Stimulated activated CD4-positive, alpha-beta T cell treated with anti-CD3 and anti-CD28 coated beads, Interleukin-2, amount 100 ng/mL, for 4 hours (primary cell): ENCODE measurements around the gene ACMSD.
"Not testable (repeated sequence)": the region's sequence is repeated elsewhere in the genome, so short reads cannot be mapped to it uniquely, and the experiment has no call there.

ENCODE experiments used
- DNase-seq: peaks from one replicate; pipeline ENCODE4 v3.0.0-alpha.2; 2020; ENCODE audit warnings: low read depth

ACMSD gene

DNA sequence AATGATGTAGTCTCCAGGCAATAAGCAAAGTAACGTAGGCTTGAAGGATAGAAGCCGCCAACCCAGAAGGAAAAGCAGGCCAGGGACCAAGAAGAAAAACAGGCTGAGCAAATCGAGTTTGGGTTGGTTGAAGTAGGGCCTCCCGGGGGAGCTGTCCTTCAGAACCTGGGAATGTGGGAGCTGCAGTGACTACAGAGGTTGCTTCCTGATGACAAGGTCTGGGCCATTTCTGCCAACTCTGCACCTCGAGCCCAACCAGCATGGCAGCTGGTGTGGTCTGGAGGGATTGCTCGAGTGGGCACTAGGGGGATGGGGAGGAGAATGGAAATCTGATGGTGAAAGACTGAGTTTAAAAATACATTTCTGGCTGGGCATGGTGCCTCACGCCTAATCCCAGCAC lies 14.1 kb downstream of the ACMSD start:
- no peak for DNase-seq

DNA sequence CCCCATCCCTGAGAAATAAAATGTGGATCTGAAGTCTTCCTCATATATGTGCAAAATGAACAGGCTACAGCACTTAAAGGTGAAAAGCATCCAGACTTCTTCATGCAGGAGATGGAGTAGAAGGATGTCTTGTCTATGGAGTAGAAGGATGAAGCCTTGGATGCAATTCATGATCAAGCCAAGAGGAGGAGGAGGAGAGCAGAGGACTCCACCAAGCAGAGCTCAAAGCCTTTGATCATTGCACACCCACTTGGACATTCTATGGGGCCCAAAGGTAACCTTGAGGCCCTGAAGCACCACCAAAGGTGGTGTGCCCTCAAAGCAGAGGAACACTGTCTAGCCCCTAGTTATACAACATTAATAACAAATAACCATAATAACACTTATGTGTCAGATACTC lies 17.3 kb downstream of the ACMSD start:
- no peak for DNase-seq

DNA sequence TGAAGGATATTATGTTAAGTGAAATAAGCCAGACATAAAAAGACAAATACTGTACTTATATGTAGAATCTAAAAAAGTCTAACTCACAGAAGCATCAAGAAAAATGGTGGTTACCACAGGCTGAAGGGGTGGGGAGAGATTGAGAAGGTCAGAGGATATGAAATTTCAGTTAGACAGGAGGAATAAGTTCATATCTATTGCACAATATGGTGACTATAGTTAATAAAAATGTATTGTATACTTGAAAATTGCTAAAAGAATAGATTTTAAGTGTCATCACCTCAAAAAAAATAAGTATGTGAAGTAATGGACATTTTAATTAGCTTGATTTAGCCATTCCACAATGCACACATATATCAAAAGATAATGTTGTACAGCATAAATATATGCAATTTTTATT lies 19.8 kb downstream of the ACMSD start:
- DNase-seq, result no peak

DNA sequence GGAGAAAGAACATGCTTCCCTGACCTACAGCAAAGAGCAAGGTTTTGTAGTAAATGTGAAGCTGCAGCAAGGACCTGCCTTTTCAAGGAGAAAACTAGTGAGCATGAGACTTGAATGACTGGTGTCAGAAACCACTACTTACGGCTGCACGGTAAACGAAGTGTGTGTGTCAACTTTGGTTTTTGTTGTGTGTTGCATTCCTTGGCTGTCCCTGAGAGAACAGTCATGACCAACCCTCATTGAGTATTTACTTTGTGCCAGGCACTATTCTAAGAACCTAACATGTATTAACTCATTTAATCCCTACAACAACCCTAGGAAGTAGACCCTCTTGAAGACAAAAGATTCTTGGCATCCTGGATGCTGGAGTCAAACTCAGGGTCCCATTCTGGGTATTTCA lies 22.8 kb downstream of the ACMSD start:
- no peak for DNase-seq

DNA sequence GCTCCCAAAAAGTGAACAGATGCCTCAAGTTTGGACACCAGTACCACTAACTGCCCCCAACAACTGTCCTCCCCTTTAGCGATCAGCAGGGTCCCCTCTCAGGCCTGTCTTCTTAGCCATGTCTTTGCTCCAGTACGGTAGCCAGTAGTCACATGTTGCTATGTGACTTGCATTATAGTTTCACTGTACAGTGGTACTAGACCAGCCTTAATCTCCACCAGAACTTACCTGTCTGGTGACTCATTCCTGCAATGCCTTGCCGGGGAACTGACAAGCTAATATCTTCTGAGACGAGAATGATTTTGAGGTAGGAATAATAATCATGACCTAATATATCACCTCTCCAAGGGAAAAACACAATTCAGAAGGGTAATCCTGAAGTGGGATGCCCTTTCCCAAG lies 23.7 kb downstream of the ACMSD start:
- no peak for DNase-seq

DNA sequence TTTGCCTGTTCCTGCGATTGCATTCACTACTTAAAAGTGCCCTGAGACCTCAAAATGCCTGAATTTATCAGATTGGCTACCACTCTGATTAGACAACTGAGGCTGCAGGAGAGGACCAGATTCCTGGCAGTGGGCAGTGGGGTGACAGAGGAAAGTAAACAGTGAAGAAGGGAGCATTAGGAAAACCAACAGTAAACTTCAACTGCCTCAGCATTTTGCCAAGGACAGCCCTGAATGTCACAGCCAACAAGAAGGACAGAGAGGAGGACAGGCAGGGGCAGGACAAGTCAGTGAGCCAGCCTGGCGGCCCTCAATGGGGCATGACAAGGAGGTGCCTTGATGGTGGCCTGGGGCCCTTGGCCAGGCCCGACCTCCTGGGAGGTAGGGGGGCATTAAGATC lies 24.3 kb downstream of the ACMSD start:
- DNase-seq, result no peak

DNA sequence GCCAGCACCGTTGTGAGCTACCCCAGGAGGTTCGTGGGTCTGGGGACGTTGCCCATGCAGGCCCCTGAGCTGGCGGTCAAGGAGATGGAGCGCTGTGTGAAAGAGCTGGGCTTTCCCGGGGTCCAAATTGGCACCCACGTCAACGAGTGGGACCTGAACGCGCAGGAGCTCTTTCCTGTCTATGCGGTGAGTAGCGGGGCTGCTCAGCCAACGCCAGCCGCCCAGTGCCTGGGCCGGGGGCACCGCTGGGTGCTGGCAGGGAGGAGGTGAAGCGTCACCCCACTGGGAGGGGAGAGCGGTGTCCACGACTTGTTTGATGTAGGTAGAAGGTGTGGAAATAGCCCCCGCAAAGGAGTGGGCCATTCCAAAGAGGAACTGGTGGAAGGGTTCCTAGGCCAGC lies 25.0 kb downstream of the ACMSD start:
- no peak for DNase-seq

DNA sequence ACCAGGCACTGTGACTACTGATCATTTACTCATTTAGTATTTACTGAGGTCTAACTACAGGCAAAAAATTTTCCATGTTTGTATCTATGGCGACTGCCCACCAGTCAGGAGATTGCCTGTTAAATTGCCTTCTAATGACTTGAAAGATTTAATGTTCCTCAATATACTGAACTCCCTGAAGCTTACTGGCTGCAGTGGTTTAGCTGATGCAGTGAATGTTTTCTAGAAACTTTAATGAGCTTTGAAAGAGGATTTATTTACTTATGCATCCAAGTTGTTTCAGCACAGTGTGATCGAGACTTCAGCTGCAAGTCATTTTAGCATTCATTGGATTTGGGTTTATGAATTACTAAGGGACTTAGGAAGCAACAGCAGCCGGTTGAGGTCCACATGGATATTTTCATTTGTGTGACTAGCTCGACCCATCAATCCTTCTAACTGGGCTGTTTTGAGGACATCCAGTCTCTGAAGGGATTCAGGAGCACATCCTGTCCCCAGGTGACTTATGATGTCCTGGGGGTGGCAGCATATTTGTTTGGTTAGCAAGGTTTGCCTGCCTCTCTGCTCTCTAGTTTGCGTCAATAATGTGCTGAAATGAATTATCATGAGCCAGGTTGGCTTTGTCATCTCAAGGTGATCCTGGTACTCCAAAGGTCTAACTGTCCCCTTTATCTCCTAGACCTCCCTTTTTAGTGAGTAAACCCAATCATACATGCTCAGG lies 26.8 kb downstream of the ACMSD start:
- no peak for DNase-seq

DNA sequence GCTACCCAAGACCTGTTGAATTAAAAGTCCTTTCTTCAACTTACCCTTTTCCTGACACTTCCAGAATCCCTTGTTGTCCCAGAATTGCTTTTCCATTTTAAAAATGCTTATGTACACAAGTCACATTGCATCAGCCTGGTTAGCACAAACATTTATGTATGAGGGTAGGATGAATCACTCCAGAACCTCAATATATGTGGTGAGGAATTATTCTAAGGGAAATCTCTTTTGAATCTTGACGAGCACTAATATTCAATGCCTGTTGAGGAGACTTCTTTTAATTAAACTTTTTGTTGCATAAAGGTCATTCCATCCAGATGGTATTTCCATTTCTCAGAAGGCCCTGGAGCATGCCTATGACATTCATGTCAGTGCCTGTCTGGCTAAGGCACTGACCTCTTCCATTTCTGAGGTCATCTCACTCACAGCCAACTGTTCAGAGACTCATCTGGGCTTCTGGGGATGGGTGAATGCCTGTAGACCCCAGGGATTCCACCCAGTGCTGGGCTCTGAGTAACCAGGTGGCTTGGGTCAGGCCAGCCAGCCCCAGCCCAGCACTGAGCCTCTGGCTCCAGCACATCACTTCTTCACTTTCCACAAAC lies 28.2 kb downstream of the ACMSD start:
- no peak for DNase-seq

DNA sequence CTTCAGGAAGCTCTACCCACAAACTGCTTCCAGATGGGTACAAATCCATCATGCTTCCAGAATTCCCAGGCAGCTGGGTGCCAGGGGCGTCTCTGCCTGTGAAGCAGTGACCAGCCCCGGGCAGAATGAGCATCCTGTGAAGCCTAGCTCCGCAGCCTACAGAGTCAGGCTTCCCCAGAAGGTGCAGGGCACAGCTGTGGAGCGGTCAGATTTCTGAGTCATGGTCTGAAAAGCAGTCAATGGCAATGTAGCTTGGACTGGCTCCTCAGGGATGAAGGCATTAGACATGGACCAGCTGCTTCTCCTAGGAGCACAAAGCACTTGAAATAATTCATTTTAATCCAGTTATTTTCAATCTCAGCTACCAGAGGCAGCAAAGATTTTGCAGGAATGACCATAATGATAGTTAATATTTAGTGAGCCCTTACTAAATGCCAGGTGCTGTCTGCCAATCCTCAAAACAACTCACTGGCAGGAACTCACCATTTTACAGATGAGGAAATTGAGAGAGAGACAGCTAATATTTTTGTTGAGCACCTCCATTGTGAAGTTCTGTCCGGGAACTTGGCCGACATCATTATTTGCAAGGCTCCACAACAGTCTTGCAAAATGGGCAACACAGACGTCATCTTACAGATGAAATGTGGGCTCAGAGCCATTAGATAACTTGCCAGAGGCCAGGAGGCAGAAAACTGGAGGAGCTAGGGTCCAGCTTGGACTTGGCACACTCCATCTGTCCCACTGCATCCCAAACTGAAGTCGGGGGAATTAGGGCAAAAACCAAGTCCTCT lies 31.7 kb downstream of the ACMSD start:
- DNase-seq, result no peak

DNA sequence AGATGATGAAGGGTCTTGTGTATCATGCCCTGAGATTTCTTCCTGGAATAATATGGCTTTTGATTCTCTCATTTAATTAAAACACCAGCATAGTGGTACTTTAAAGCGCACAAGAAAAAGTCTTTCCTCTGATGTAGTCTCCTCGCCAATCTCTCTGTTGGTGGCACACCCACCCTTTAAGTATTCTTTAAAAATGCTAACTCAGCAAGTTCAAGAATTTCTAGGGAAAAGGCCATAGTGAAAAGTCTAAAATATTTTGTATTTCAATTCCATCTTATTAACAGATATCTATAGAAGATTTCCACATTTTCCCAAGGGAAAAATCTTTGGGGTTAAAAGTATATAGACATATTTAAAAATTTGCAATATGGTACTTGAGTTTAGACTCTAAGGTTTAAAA lies 34.7 kb downstream of the ACMSD start:
- DNase-seq, result no peak

DNA sequence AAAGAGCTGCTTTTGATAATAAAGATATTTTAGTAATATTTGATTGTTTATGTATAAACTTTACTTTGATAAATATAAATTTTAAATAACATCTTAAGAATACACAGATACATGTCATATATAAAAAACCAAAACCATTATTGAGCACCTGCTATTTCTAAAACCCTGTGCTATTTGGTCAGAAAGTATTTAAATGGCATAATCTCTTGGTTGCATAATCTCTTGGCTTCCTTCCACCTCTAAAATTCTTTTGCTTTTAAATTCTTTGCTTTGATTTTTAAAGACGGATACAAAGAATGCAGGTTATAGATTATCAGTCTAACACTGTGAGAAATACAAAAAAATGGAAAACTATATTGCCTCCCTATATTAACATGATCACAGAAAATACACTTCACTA lies 36.9 kb downstream of the ACMSD start:
- DNase-seq, result no peak

DNA sequence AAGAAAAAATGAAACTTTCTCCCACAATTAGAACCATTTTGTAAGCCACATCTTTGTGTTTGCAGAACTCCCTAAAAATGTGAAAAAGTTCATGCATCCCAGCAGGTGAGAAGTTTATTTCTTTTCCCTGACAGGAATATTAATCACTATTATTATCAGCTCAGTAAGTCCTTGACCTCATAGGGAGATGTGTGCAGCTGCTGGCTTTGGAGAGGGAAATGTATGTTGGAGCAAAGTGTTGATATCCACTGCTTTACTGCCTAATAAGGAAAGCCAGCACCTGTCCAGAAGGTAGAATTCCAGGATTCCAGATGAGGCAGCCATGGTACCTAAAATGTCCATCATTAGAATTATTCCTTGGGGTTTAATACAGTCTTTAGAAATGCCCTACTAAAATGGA lies 44.4 kb downstream of the ACMSD start:
- no peak for DNase-seq

DNA sequence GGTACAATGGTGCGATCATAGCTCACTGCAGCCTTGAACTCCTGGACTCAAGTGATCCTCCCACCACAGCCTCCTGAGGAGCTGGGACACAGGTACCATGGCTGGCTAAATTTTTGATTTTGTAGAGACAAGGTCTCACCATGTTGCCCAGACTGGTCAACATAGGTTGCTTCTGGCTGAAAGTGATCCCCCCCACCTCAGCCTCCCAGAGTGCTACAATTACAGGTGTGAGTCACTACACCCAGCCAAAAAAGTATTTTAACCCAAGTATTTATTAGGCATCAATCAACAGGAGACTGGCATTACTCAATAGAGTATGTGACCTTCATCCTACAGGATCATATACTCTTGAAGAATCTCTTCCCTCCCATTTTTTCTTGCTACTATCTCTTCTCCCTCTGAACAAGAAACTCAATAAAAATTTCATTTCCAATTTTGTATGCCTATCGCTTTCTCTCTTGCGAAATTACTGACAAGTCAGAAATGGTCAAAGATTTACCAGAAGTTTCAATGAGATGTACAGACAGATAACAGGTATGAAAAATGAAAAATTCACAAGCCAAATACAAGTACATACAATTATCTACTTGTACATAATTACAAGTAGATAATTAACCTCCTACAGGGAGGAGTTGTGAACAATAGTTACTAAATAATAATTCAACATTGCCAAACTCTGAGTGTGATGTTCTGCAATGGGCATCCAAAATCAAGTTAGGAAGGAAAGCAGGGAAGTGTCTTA lies 45.3 kb downstream of the ACMSD start:
- DNase-seq, result no peak

DNA sequence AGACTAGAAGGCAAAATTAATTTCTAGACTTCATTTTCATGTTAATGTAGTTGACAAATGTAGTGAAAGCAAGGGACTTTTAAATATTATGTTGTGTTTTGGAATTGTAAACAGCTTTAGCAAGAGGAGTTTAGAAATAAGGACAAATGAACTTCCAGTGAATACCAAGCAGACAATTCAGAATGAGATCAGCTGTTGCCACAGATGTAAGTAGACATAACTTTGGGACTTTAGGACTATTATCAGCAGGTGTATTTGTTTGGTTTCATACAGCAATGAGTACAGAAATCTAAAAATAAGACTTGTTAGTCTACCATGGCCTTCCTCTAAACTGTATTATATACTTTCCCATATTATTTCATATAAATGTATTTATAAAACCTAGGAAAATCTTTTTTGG lies 46.0 kb downstream of the ACMSD start:
- no peak for DNase-seq

DNA sequence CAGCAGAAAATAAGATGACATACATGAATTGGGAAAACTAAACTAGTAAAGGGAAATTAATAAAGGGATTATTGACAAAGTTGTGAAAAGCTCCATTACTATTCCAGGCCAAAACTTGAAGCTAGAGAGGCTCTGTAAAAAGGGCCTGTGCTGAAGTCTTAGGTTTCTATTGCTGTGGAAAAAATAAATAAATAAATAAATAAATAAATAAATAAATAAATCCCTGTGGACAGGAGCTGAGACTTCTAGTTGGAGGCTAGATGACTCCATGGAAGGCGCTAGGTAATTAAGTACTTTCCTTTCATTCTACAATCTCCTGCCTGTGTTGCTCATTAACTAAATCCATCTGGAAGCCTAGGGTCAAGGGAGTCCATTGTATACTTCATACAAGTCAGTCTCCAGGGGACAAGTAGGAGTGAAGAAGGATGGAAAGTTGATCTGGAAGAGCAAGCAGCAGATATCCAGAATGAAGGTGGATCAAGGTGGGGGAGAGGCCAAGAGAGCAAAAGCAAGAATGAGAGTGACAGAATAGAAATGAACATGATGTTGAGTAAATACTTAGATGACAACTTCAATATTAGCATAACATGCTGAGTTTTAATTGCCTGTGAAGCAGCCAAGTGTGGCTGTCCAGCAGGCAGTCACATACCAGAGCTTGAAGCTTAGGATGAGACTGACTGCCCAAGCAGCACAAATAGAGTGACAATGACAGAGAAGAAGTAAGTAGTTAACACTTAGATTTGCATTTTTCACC lies 54.0 kb downstream of the ACMSD start:
- DNase-seq, result no peak

DNA sequence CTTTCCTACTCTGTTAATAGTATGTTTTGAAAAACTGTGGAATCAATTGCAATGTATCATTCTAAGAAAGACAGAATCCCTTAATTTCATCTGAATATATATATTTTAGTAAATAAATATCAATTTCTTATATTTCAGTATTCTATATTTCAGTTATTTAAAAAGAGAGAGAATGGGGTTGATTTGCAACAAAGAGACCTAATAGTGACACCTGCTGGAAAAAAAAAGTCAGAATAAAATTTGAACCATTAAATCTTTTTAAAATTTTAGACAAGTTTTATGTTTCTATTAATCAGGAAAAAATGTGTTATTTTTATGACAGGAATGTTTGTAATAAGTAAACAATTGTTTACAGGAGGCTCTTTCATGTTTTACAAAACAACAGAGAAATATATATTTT lies 59.5 kb downstream of the ACMSD start:
- DNase-seq, result no peak

DNA sequence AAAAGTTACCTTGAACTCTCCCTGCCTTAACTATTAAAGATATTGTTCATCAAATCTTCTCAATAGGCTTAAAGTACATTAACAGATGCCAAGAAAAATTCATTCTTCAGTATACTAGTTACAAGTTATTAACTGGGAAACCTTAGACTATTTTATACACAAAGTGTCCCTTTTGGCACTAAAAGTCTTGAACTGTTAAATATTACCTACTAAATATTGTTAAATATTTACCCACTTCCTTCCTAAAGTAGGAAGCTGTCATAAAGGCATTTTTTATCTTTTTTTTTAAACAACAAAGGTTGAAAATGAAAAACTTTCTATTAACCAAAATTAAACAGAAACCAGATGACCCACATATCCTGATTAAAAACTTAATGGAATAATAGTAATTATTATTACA lies 60.8 kb downstream of the ACMSD start:
- no peak for DNase-seq

DNA sequence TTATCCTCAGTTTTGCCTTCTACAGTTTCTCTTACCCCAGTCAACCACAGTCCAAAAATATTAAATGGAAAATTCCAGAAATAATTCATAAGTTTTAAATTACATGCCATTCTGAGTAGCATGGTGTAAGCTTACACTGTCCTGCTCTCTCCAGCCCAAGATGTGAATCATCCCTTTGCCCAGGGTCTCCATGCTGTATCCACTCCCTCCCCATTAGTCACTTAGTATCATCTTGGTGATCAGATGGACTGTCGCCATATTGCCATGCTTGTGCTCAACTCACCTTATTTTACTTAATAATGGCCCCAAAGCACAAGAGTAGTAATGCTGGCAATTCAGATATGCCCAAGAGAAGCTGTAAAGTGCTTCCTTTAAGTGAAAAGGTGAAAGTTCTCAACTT lies 61.7 kb downstream of the ACMSD start:
- no peak for DNase-seq

DNA sequence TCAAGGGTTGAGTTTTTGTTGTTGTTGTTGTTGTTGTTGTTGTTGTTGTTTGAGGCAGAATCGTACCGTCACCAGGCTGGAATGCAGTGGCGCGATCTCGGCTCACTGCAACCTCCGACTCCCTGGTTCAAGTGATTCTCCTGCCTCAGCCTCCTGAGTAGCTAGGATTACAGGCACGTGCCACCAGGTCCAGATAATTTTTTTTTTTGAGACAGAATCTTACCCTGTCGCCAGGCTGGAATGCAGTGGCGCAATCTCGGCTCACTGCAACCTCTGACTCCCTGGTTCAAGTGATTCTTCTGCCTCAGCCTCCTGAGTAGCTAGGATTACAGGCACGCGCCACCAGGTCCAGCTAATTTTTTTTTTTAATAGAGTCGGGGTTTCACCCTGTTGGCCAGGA lies 65.3 kb downstream of the ACMSD start:
- DNase-seq, result not testable (repeated sequence)

DNA sequence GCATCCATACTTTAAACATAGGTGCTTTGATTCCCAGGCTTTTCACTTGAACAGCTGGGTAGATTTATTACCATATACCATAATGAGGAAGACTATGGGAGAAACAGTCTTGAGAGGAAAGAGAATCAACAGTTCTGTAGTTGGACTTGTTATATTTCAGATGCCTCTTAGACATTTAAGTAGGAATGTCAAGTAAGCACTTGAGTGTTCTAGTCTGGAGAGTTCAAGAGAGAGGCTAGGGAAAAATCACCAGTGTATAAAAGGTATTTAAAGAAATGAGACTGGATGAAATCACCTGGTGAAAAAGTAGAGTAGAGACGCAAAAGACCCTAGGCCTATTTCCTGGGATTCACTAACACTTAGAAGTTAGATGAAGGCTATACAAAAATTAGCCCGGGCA lies 66.8 kb downstream of the ACMSD start:
- no peak for DNase-seq

DNA sequence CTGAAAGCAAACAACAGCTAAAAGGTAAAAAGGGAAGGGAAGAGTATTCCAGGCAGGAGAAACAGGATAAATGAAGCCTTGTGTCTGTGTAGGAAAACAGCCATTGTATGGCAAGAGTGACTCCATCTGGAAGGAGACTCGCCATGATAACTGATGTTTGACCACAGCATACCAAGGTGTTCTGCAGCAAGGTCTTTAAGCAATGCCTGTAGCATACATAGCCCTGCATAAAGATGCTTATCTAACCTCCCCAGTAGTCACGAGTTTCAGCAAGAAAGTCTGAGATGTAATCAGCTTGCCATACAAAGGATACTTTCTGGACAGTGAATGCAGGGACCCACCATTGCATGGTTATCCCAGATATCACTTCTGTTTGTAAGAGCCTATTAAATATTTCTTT lies 68.3 kb downstream of the ACMSD start:
- no peak for DNase-seq
